ENCODE measurements around the gene PBX1. TPM values are rescaled to one million over a fixed set of nuclear protein-coding genes. Genes with fewer than 3 reads are reported as not detected.

PBX1 gene
- total RNA-seq, 6 experiments from 2014 or later = 3.1 to 7.9 (median 6.9) TPM

DNA sequence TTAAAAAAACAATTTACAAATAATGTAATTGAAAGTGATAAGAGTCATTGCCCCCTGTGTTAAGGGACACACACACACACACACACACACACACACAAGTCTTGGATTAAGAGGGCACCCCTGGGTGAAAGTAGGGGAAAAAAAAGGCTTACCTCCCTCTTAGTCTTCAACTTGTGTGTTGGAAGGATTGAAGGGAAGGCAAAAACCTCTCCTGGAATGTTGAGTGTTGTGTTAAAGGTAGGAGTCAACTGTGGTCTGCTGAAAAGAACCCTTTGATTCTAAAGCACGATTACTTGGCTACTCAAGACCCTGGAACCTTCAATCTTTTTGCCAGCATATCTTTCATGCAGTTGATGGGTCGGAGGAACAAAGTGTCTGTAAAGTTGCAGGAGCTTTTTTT is 6.4 kb downstream of the PBX1 start:
- Histone ChIP-seq H3K27ac (no peak overlapping the region), H3K9me3 (no peaks in the 10 kb centered on the region), H3K4me3 (no peak overlapping the region), H3K27me3 (no peaks in the 10 kb centered on the region), H3K36me3 (no peaks in the 10 kb centered on the region), H3K4me1 (peaks cover 0 to 3% (median 0%) of the 10 kb centered on the region in 4 donors)
- TF ChIP-seq, protein P1, sequence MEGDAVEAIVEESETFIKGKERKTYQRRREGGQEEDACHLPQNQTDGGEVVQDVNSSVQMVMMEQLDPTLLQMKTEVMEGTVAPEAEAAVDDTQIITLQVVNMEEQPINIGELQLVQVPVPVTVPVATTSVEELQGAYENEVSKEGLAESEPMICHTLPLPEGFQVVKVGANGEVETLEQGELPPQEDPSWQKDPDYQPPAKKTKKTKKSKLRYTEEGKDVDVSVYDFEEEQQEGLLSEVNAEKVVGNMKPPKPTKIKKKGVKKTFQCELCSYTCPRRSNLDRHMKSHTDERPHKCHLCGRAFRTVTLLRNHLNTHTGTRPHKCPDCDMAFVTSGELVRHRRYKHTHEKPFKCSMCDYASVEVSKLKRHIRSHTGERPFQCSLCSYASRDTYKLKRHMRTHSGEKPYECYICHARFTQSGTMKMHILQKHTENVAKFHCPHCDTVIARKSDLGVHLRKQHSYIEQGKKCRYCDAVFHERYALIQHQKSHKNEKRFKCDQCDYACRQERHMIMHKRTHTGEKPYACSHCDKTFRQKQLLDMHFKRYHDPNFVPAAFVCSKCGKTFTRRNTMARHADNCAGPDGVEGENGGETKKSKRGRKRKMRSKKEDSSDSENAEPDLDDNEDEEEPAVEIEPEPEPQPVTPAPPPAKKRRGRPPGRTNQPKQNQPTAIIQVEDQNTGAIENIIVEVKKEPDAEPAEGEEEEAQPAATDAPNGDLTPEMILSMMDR (IDR thresholded peaks at IDR 0.05) = no peak
- TF ChIP-seq POLR2A (IDR thresholded peaks at IDR 0.05) = no peak
- 67% methylated on average over 2 of the region's 2 CpGs for WGBS (ENCODE audit: insufficient coverage, low coverage, low lambda C conversion rate, missing lambda C conversion rate)
- DNase-seq = no peak
- ATAC-seq = no peak
- intact Hi-C loops (cut with DNase I) = no loop called here

DNA sequence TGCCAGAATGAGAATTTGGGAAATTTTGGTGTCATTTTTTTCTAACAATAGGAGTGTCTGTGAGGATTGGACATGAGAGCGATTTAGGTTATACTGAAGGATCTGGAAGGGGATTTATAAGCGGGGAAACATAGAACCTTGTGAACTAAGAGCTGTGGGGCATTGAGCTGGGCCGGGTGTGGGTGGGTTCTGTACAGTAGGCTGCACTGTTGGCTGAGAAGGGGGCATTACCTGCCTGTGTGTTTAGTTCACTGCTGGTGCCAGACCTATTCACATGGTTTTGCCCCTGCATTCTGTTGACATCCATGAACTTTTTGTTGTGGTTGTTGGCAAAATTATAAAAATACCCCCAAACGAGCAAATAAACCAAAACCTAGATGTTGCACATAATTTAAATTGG is 8.8 kb downstream of the PBX1 start:
- Histone ChIP-seq H3K9me3 (no peaks in the 10 kb centered on the region), H3K27me3 (no peaks in the 10 kb centered on the region), H3K36me3 (no peaks in the 10 kb centered on the region), H3K4me1 (no peaks in the 10 kb centered on the region), H3K4me3 (no peak overlapping the region), H3K27ac (no peak overlapping the region)
- DNase-seq = no peak
- intact Hi-C loops (cut with DNase I) = no loop called here
- TF ChIP-seq, protein P1 (IDR thresholded peaks at IDR 0.05) = no peak
- TF ChIP-seq POLR2A (IDR thresholded peaks at IDR 0.05) = no peak
- ATAC-seq = no peak
- WGBS (ENCODE audit: insufficient coverage, low coverage, low lambda C conversion rate, missing lambda C conversion rate) = 88% methylated on average over 4 of the region's 4 CpGs

DNA sequence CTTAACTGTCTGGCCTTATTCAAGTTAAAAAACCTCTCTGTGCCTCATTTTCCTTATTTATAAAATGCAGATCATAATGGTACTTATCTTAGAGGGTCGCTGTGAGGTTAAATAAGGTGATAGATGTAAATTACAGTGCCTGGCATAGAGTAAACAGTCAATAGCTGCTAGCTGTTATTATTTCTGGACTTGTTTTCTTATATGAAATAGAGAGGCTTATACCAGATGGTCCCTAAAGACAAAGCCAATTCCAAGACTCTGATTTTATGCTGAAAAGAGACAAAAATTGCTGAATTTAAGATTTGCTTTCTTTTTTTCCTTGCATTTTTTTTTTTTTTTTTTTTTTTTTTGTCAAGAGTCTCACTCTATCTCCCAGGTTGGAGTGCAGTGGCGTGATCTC is 10.3 kb downstream of the PBX1 start:
- H3K4me3 ChIP-seq = no peak overlapping the region
- DNase-seq (no peak), ATAC-seq (no peak)
- WGBS (ENCODE audit: insufficient coverage, low coverage, low lambda C conversion rate, missing lambda C conversion rate) = 83% methylated on average over 2 of the region's 2 CpGs
- no peak overlapping the region for H3K27ac ChIP-seq
- no peaks in the 10 kb centered on the region for H3K27me3 ChIP-seq
- intact Hi-C loops (cut with DNase I) = no loop called here
- H3K9me3 ChIP-seq = no peaks in the 10 kb centered on the region
- H3K4me1 ChIP-seq = no peaks in the 10 kb centered on the region
- H3K36me3 ChIP-seq = no peaks in the 10 kb centered on the region
- TF ChIP-seq POLR2A (IDR thresholded peaks at IDR 0.05) = no peak

DNA sequence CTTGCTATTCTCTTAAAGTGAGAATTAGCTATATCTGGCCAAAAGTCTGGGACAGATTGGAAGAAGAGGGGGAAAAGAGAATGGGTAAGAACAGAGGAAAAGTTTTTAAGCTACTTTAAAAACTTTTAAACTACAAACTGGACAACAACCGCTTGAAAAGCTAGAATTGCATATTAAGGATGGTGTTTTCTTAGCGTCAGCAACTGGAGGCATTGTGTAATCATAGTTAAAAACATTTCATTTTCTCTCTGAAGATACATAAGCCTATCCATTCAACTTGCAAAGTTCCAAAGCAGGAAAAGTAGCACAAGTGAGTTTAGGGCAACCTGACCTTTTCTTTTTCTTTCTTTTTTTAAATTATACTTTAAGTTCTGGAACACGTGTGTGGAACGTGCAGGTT is 10.9 kb downstream of the PBX1 start:
- ATAC-seq = no peak
- H3K36me3 ChIP-seq = no peaks in the 10 kb centered on the region
- no peaks in the 10 kb centered on the region for H3K9me3 ChIP-seq
- H3K27me3 ChIP-seq = no peaks in the 10 kb centered on the region
- no peak overlapping the region for H3K27ac ChIP-seq
- H3K4me1 ChIP-seq = no peaks in the 10 kb centered on the region
- DNase-seq = no peak
- no peak overlapping the region for H3K4me3 ChIP-seq
- intact Hi-C loops (cut with DNase I) = no loop called here
- WGBS (ENCODE audit: insufficient coverage, low coverage, low lambda C conversion rate, missing lambda C conversion rate) = 84% methylated on average over 4 of the region's 4 CpGs
- TF ChIP-seq POLR2A (IDR thresholded peaks at IDR 0.05) = no peak
- TF ChIP-seq, protein P1 (IDR thresholded peaks at IDR 0.05) = no peak

DNA sequence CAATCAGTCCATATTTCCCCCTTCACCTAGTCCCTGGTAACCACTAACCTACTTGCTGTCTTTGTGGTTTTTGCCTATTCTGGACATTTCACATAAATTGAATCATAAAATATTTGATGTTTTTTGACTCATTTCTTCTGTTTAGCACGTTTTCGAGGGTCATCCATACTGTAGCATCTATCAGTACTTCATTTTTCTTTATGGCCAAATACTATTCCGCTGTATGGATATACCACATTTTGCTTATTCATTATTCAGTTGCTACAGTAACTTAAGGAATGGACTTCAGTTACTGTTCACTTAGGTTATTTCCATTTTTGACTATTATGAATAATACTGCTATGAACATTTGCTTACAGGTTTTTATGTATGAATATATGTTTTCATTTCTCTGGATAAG is 12.3 kb downstream of the PBX1 start:
- 74% methylated on average over 3 of the region's 3 CpGs for WGBS (ENCODE audit: insufficient coverage, low coverage, low lambda C conversion rate, missing lambda C conversion rate)
- Histone ChIP-seq H3K4me3 (no peak overlapping the region), H3K27ac (no peak overlapping the region), H3K9me3 (no peaks in the 10 kb centered on the region), H3K4me1 (no peaks in the 10 kb centered on the region), H3K36me3 (no peaks in the 10 kb centered on the region), H3K27me3 (no peaks in the 10 kb centered on the region)
- no peak for TF ChIP-seq POLR2A (IDR thresholded peaks at IDR 0.05)
- TF ChIP-seq, protein P1 (IDR thresholded peaks at IDR 0.05) = no peak
- intact Hi-C loops (cut with DNase I) = no loop called here
- ATAC-seq = no peak
- no peak for DNase-seq

Measured in right lobe of liver (tissue), 6 donors.